Spleen (tissue), 11 donors: Measurements from ENCODE around the gene RNLS. TPM values are rescaled to one million over a fixed set of nuclear protein-coding genes. Genes with fewer than 3 reads are reported as not detected.
"Not testable (repeated sequence)": the region's sequence is repeated elsewhere in the genome, so short reads cannot be mapped to it uniquely, and the experiment has no call there.

ENCODE experiments used
- DNase-seq: peaks from one replicate; pipeline ENCODE4 v3.0.0-alpha.2; 2020
- H3K27ac ChIP-seq, 8 donors: fragments of 200-600 bp; sonication (generic) in 7 of 8; 1 replicate in 4 of 8; 2 replicates in 4 of 8; pipeline versions ENCODE4 v1.5.0 to v1.8.0; 2016 to 2021; ENCODE audit warnings: inconsistent platforms in 4 of 8, mild to moderate bottlenecking in 4 of 8, moderate library complexity in 1 of 8
- H3K27me3 ChIP-seq, 7 donors: fragments of 200-600 bp; sonication (generic) in 6 of 7; replicated peaks in 1 of 7; 1 replicate in 4 of 7; 2 replicates in 3 of 7; pipeline versions ENCODE4 v1.5.0 to v1.8.0; 2016 to 2021; ENCODE audit warnings: inconsistent platforms in 3 of 7, mild to moderate bottlenecking in 1 of 7
- H3K36me3 ChIP-seq, 6 donors: fragments of 200-600 bp; sonication (generic) in 5 of 6; 1 replicate in 4 of 6; 2 replicates in 2 of 6; pipeline versions ENCODE4 v1.5.0 to v1.8.0; 2016 to 2021; ENCODE audit warnings: inconsistent platforms in 2 of 6
- H3K4me1 ChIP-seq, 6 donors: fragments of 200-600 bp; sonication (generic) in 5 of 6; 1 replicate in 3 of 6; 2 replicates in 3 of 6; pipeline versions ENCODE4 v1.5.0 to v1.8.0; 2016 to 2021; ENCODE audit warnings: inconsistent platforms in 3 of 6
- H3K4me3 ChIP-seq, 8 donors: fragments of 200-600 bp; sonication (generic) in 7 of 8; 1 replicate in 4 of 8; 2 replicates in 4 of 8; pipeline versions ENCODE4 v1.5.0 to v1.8.0; 2016 to 2021; ENCODE audit warnings: inconsistent platforms in 4 of 8, mild to moderate bottlenecking in 4 of 8, moderate library complexity in 2 of 8
- H3K9me3 ChIP-seq, 8 donors: fragments of 200-600 bp; sonication (generic) in 7 of 8; 1 replicate in 4 of 8; 2 replicates in 4 of 8; pipeline versions ENCODE4 v1.5.0 to v1.8.0; 2016 to 2021; ENCODE audit warnings: inconsistent platforms in 4 of 8
- CTCF ChIP-seq, 11 experiments: fragments of 200-600 bp in 7 of 11; fragments of 450-650 bp in 4 of 11; sonication (generic) in 4 of 11; IDR thresholded peaks in 8 of 11; conservative IDR thresholded peaks in 3 of 11; 1 replicate in 7 of 11; 2 replicates in 4 of 11; pipeline versions ENCODE4 v1.4.0 to v1.8.0; 2016 to 2021; ENCODE audit warnings: antibody characterized with exemption in 11 of 11, inconsistent platforms in 4 of 11, mild to moderate bottlenecking in 1 of 11
- POLR2A ChIP-seq, 3 donors: fragments of 450-650 bp; IDR thresholded peaks; one replicate each; pipeline ENCODE4 v1.5.1; 2017; ENCODE audit warnings: antibody characterized with exemption in 3 of 3, mild to moderate bottlenecking in 1 of 3
- POLR2AphosphoS5 ChIP-seq, 3 donors: sonication (generic); formaldehyde crosslinking; IDR thresholded peaks; one replicate each; pipeline ENCODE4 v1.5.1; 2017; ENCODE audit warnings: antibody characterized with exemption in 3 of 3
- WGBS, 5 donors: extraction: QIAGEN DNeasy Blood & Tissue Kit in 3 of 5; methylation state at CpG; one replicate each; pipeline versions ENCODE4 v1.1.5 to v1.1.7; 2013 to 2018; 5-methylcytosine and 5-hydroxymethylcytosine counted together
- intact Hi-C: fragments of 100-400 bp; cut with DNase I; formaldehyde crosslinking; loops from one replicate; pipeline ENCODE4 v1.15.0; 2023; ENCODE audit warnings: low total_unique reads
- polyA plus RNA-seq, 3 donors: library from polyadenylated mRNA; stranded (reverse); fragments of 200-250 nt; gene quantifications; one replicate each; pipeline ENCODE4 v1.2.1, GENCODE V29; 2013
- total RNA-seq, 7 donors: library from RNA; depleted of rRNA in 3 of 7; stranded (reverse); fragments of >200 nt in 3 of 7; fragmentation: NEBNext Ultra II Directional in 4 of 7; extraction: Animal tissue kit (Norgen Biotek cat#: 25700) in 4 of 7; gene quantifications; one replicate each; pipeline versions ENCODE4 v1.1.0 to v1.2.1, GENCODE V29; 2016 to 2021
- donor health status: healthy with polysubstance abuse.
- donor health status: DM: no; HTN: no; CAD: no; lungs with moderate emphysema.
- donor health status: DM: no; HTN: no; CAD: no.
- donor health status: Bipolar disorder and iron deficiency.
- donor health status: healthy.
- donor health status: DM: no; HTN: no; CAD: no.
- donor health status: DM: yes; HTN: yes; CAD: no.

RNLS gene
- total and polyA plus RNA-seq, 10 donors: 4.5 to 28.8 (median 8.5) TPM

DNA sequence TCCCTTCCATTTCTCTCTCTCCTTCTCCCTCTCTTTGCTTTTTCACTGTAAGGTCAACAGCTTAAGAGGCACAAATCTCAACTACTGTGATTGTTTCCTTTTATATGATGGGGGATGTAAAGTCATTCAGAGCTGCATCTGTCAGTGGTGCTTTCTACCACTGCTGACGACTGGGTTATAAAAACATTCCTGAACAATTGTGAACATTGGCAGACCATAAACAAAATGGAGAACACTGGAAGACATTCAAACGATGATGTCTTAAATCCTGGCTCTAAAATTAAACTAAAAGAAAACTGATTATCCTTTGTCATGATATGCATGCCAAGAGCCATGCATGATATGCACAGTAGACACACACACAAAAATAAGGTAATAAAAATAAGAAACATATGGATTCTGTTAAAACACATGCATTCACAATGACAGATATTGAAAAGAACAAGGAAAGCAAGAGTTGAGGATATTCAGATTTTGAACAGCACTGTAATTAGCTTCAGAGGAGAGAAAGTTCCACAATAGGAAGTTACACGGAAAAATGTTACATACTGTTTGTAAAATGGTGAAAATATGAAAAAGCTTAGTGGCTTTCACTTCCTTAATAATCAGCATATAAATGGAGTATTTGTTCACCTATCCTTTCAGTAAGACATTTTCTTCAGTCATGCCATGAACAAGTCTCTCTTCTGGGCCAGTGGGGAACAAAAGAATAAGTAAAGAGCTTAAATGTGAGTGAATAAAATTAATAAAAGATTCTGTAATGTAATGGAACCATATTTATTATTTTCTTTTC lies 89.2 kb downstream of the RNLS start:
- Histone ChIP-seq H3K4me1 (peaks cover 0 to 28% (median 3%) of the 10 kb centered on the region in 6 donors), H3K27ac (no peak overlapping the region), H3K36me3 (no peaks in the 10 kb centered on the region), H3K27me3 (no peaks in the 10 kb centered on the region), H3K9me3 (no peaks in the 10 kb centered on the region), H3K4me3 (no peak overlapping the region)
- TF ChIP-seq POLR2A (IDR thresholded peaks at IDR 0.05): no peak
- TF ChIP-seq POLR2AphosphoS5 (IDR thresholded peaks at IDR 0.05): no peak
- no peak for TF ChIP-seq CTCF (IDR thresholded peaks at IDR 0.05 in 8 of 11, conservative IDR thresholded peaks at IDR 0.05 in 3 of 11)
- DNase-seq: no peak
- 55 to 72% (median 59%) methylated on average over 3 of the region's 3 CpGs for WGBS, 5 donors
- intact Hi-C loops: no loop called here

- WGBS, 5 donors: 45 to 77% (median 56%) methylated on average over 1 of the region's 1 CpG
- Histone ChIP-seq H3K27ac (no peak overlapping the region), H3K27me3 (no peaks in the 10 kb centered on the region), H3K9me3 (peaks cover 0 to 3% (median 0%) of the 10 kb centered on the region in 8 donors), H3K4me3 (no peak overlapping the region), H3K4me1 (peaks cover 0 to 23% (median 3%) of the 10 kb centered on the region in 6 donors), H3K36me3 (no peaks in the 10 kb centered on the region)
- intact Hi-C loops: no loop called here
- no peak for TF ChIP-seq POLR2AphosphoS5 (IDR thresholded peaks at IDR 0.05)
- TF ChIP-seq CTCF (IDR thresholded peaks at IDR 0.05 in 8 of 11, conservative IDR thresholded peaks at IDR 0.05 in 3 of 11): no peak
- no peak for TF ChIP-seq POLR2A (IDR thresholded peaks at IDR 0.05)
- no peak for DNase-seq
Observed at GRCh38 chr10:88491314-88491713, 91.8 kb downstream of the RNLS start.

- TF ChIP-seq CTCF (IDR thresholded peaks at IDR 0.05 in 8 of 11, conservative IDR thresholded peaks at IDR 0.05 in 3 of 11) (no peak), POLR2AphosphoS5 (IDR thresholded peaks at IDR 0.05) (no peak), POLR2A (IDR thresholded peaks at IDR 0.05) (no peak)
- WGBS, 5 donors: 69 to 80% (median 75%) methylated on average over 4 of the region's 4 CpGs
- intact Hi-C loops: no loop called here
- Histone ChIP-seq H3K27me3 (no peaks in the 10 kb centered on the region), H3K36me3 (no peaks in the 10 kb centered on the region), H3K4me3 (no peak overlapping the region), H3K27ac (no peak overlapping the region), H3K4me1 (peaks cover 0 to 21% (median 3%) of the 10 kb centered on the region in 6 donors), H3K9me3 (peaks cover 0 to 3% (median 0%) of the 10 kb centered on the region in 8 donors)
- DNase-seq: no peak
Observed at GRCh38 chr10:88490231-88490980, 92.7 kb downstream of the RNLS start.

GRCh38 chr10:88489107-88489506 lies 94.0 kb downstream of the RNLS start:
- intact Hi-C loops: no loop called here
- no peaks in the 10 kb centered on the region for H3K27me3 ChIP-seq
- TF ChIP-seq POLR2AphosphoS5 (IDR thresholded peaks at IDR 0.05): no peak
- no peak for TF ChIP-seq POLR2A (IDR thresholded peaks at IDR 0.05)
- no peak for TF ChIP-seq CTCF (IDR thresholded peaks at IDR 0.05 in 8 of 11, conservative IDR thresholded peaks at IDR 0.05 in 3 of 11)
- H3K4me3 ChIP-seq: no peak overlapping the region
- no peaks in the 10 kb centered on the region for H3K36me3 ChIP-seq
- H3K4me1 ChIP-seq: peaks cover 0 to 16% (median 2%) of the 10 kb centered on the region in 6 donors
- peaks cover 0 to 3% (median 0%) of the 10 kb centered on the region in 8 donors for H3K9me3 ChIP-seq
- no peak for DNase-seq
- no peak overlapping the region for H3K27ac ChIP-seq
- WGBS, 5 donors: 66 to 86% (median 81%) methylated on average over 1 of the region's 1 CpG

DNA sequence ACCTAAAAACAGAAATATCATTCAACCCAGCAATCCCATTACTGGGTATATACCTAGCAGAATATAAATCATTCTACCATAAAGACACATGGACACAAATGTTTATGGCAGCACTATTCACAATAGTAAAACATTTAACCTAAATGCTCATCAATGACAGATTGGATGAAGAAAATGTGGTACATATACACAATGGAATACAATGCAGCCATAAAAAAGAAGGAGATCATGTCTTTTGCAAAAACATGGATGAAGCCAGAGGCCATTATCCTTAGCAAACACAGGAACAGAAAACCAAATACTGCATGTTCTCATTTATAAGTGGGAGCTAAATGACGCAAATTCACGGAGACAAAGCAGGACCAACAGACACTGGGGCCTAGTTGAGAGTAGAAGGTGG lies 96.3 kb downstream of the RNLS start:
- H3K4me3 ChIP-seq, intact Hi-C loops, H3K36me3 ChIP-seq, H3K9me3 ChIP-seq, DNase-seq, H3K27me3 ChIP-seq, H3K27ac ChIP-seq: not testable (repeated sequence)
- WGBS, 5 donors: 93 to 98% (median 95%) methylated on average over 2 of the region's 2 CpGs
- peaks cover 0 to 12% (median 0%) of the 10 kb centered on the region in 6 donors for H3K4me1 ChIP-seq
